Activated T-helper 1 cell treated with Interleukin-2 at 50 U/mL for 16 hours (primary cell): ENCODE results near the gene SUMO3.

Source experiments
- DNase-seq: peaks from one replicate; pipeline ENCODE4 v3.0.0-alpha.2; 2020; ENCODE audit warnings: low read depth

Gene SUMO3

GRCh38 chr21:44801468-44802395 is 16.1 kb downstream of the SUMO3 start, which contains the start of gene UBE2G2:
Gene UBE2G2, minus strand, starts transcription at chr21:44801820. Its CDS starts 72 bp downstream, at chr21:44801748.
- DNase-seq, result peak; percentile 82

GRCh38 chr21:44800971-44801467 is 16.8 kb downstream of the SUMO3 start:
- DNase-seq, result no peak

- no peak for DNase-seq
Measured at GRCh38 chr21:44800103-44800502, 17.8 kb downstream of the SUMO3 start.

GRCh38 chr21:44799646-44800045 is 18.2 kb downstream of the SUMO3 start:
- no peak for DNase-seq

- DNase-seq, result no peak
Measured at GRCh38 chr21:44797775-44798174, 20.1 kb downstream of the SUMO3 start.

GRCh38 chr21:44795342-44795741 is 22.5 kb downstream of the SUMO3 start:
- DNase-seq, result no peak

GRCh38 chr21:44793592-44794374 is 24.1 kb downstream of the SUMO3 start:
- DNase-seq, result no peak

GRCh38 chr21:44792702-44793591 is 24.9 kb downstream of the SUMO3 start:
- DNase-seq, result peak; percentile 22

GRCh38 chr21:44791993-44792392 is 25.9 kb downstream of the SUMO3 start:
- DNase-seq, result no peak

GRCh38 chr21:44791246-44791645 is 26.6 kb downstream of the SUMO3 start:
- no peak for DNase-seq

GRCh38 chr21:44790368-44790767 is 27.5 kb downstream of the SUMO3 start:
- no peak for DNase-seq

- no peak for DNase-seq
Measured at GRCh38 chr21:44789880-44790279, 28.0 kb downstream of the SUMO3 start.

GRCh38 chr21:44785620-44786335 is 32.1 kb downstream of the SUMO3 start:
- no peak for DNase-seq

- DNase-seq, result no peak
Measured at GRCh38 chr21:44784810-44785209, 33.1 kb downstream of the SUMO3 start.

- DNase-seq, result no peak
Measured at GRCh38 chr21:44783020-44783696, 34.7 kb downstream of the SUMO3 start.

- DNase-seq, result no peak
Measured at GRCh38 chr21:44780767-44781459, 36.9 kb downstream of the SUMO3 start.

GRCh38 chr21:44780137-44780502 is 37.7 kb downstream of the SUMO3 start:
- no peak for DNase-seq

GRCh38 chr21:44779417-44780136 is 38.3 kb downstream of the SUMO3 start:
- no peak for DNase-seq

GRCh38 chr21:44778983-44779382 is 38.9 kb downstream of the SUMO3 start:
- no peak for DNase-seq
